Measurements from ENCODE around the gene PSMD5.

Gene PSMD5

GRCh38 chr9:120850315-120850714, 7.6 kb upstream of the PSMD5 start:
- DNase-seq (ENCODE audit: low read depth) = no peak
- TF ChIP-seq CTCF (IDR thresholded peaks at IDR 0.05; ENCODE audit: insufficient read depth, low read depth, low read length, missing control alignments) = no peak
- no peak overlapping the region for H3K4me3 ChIP-seq (ENCODE audit: low read length)

- no peak for DNase-seq (ENCODE audit: low read depth)
- TF ChIP-seq CTCF (IDR thresholded peaks at IDR 0.05; ENCODE audit: insufficient read depth, low read depth, low read length, missing control alignments) = no peak
- H3K4me3 ChIP-seq (ENCODE audit: low read length) = no peak overlapping the region
Observed at GRCh38 chr9:120846906-120847305, 4.2 kb upstream of the PSMD5 start.

- TF ChIP-seq CTCF (IDR thresholded peaks at IDR 0.05; ENCODE audit: insufficient read depth, low read depth, low read length, missing control alignments) = no peak
- H3K4me3 ChIP-seq (ENCODE audit: low read length) = no peak overlapping the region
- no peak for DNase-seq (ENCODE audit: low read depth)
Observed at GRCh38 chr9:120846251-120846889, 3.6 kb upstream of the PSMD5 start.

GRCh38 chr9:120845255-120845654, 2.5 kb upstream of the PSMD5 start:
- DNase-seq (ENCODE audit: low read depth) = peak; percentile 33
- no peak for TF ChIP-seq CTCF (IDR thresholded peaks at IDR 0.05; ENCODE audit: insufficient read depth, low read depth, low read length, missing control alignments)
- H3K4me3 ChIP-seq (ENCODE audit: low read length) = no peak overlapping the region

- peak overlapping the region; percentile 100 for H3K4me3 ChIP-seq (ENCODE audit: low read length)
- no peak for TF ChIP-seq CTCF (IDR thresholded peaks at IDR 0.05; ENCODE audit: insufficient read depth, low read depth, low read length, missing control alignments)
- peak; percentile 46 for DNase-seq (ENCODE audit: low read depth)
Observed at GRCh38 chr9:120841930-120842684, 615 bp downstream of the PSMD5 start.

GRCh38 chr9:120839146-120839545, 3.6 kb downstream of the PSMD5 start:
- no peak overlapping the region for H3K4me3 ChIP-seq (ENCODE audit: low read length)
- no peak for TF ChIP-seq CTCF (IDR thresholded peaks at IDR 0.05; ENCODE audit: insufficient read depth, low read depth, low read length, missing control alignments)
- DNase-seq (ENCODE audit: low read depth) = no peak
